Activated B cell treated with CpG ODN at 0.5 μM for 24 hours (primary cell): ENCODE results near the gene PPARG. TPM values are rescaled to one million over a fixed set of nuclear protein-coding genes. Genes with fewer than 3 reads are reported as not detected.

Experiments
- ATAC-seq: fragments of 200-7000 bp; cut with Tn5 transposase; one replicate; pipeline ENCODE4 v1.10.0; 2021; ENCODE audit warnings: low read depth, mild to moderate bottlenecking, moderate library complexity
- CTCF ChIA-PET: fragments of 350-600 bp; sonication (Branson Sonifier 250); formaldehyde crosslinking; loops from one replicate; lab custom pipeline; 2021; ENCODE audit warnings: antibody characterized with exemption; lab: Charles Lee
- POLR2A ChIA-PET: fragments of 350-600 bp; sonication (Branson Sonifier 250); formaldehyde crosslinking; loops from one replicate; lab custom pipeline; 2021; ENCODE audit warnings: antibody characterized with exemption; lab: Charles Lee
- DNase-seq: peaks from one replicate; pipeline ENCODE4 v3.0.0; 2022
- H3K27ac Mint-ChIP-seq: one replicate; pipeline ENCODE4 v1.8.0; 2020; ENCODE audit warnings: mixed read lengths
- H3K27me3 Mint-ChIP-seq: one replicate; pipeline ENCODE4 v1.8.0; 2021; ENCODE audit warnings: mixed read lengths
- H3K36me3 Mint-ChIP-seq: one replicate; pipeline ENCODE4 v1.8.0; 2021; ENCODE audit warnings: low read depth, mixed read lengths
- H3K4me1 Mint-ChIP-seq: one replicate; pipeline ENCODE4 v1.8.0; 2021; ENCODE audit warnings: mixed read lengths
- H3K4me3 Mint-ChIP-seq: one replicate; pipeline ENCODE4 v1.8.0; 2020; ENCODE audit warnings: mild to moderate bottlenecking, mixed read lengths
- H3K9me3 Mint-ChIP-seq: one replicate; pipeline ENCODE4 v1.8.0; 2020; ENCODE audit warnings: mixed read lengths
- CTCF ChIP-seq: fragments of 200-600 bp; IDR thresholded peaks from one replicate; pipeline ENCODE4 v1.8.0; 2022; ENCODE audit warnings: antibody characterized with exemption, mild to moderate bottlenecking
- intact Hi-C: fragments of 100-400 bp; cut with micrococcal nuclease; formaldehyde crosslinking; loops from one replicate; pipeline ENCODE4 v1.15.1; 2024
- total RNA-seq: library from RNA; stranded (reverse); gene quantifications from 2 replicates; pipeline ENCODE4 v1.2.3, GENCODE V29; 2022

PPARG gene
- total RNA-seq, 1 donor from 2014 or later: not detected

DNA sequence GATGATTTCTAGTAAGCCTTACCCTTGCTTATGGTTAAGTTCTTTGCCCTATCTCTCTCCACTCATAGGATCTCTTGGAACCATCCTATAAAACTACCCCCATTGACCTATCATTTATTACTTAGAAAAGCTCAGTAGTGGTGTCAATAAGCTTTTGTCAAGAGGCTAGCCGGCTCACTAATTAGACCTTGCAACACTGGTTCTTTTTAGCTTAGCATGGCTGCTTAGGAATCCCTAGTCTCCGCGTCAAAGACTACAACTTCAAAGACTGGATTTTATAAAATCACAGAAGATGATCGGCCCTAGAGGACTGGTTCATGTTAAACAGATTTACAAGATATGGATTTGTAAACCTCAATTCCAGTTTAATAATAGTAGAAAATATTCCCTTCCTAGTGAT is 7.6 kb downstream of the PPARG start:
- Mint-ChIP-seq H3K27me3 (peaks cover 2% of the 10 kb centered on the region), H3K4me1 (no peaks in the 10 kb centered on the region), H3K4me3 (no peak overlapping the region), H3K27ac (no peak overlapping the region), H3K9me3 (no peaks in the 10 kb centered on the region), H3K36me3 (no peaks in the 10 kb centered on the region)
- no peak for TF ChIP-seq CTCF
- no peak for ATAC-seq
- ChIA-PET POLR2A (no interaction called here), CTCF (no interaction called here)
- intact Hi-C loops: no loop called here
- no peak for DNase-seq

- H3K27ac Mint-ChIP-seq: no peak overlapping the region
- intact Hi-C loops: no loop called here
- no peaks in the 10 kb centered on the region for H3K4me1 Mint-ChIP-seq
- no peak for DNase-seq
- no peaks in the 10 kb centered on the region for H3K9me3 Mint-ChIP-seq
- H3K36me3 Mint-ChIP-seq: no peaks in the 10 kb centered on the region
- POLR2A ChIA-PET: no interaction called here
- no peaks in the 10 kb centered on the region for H3K27me3 Mint-ChIP-seq
- no peak for ATAC-seq
- CTCF ChIA-PET: no interaction called here
- no peak for TF ChIP-seq CTCF
- no peak overlapping the region for H3K4me3 Mint-ChIP-seq
These were observed 10.2 kb downstream of the PPARG start for GRCh38 chr3:12299026-12299425.

DNA sequence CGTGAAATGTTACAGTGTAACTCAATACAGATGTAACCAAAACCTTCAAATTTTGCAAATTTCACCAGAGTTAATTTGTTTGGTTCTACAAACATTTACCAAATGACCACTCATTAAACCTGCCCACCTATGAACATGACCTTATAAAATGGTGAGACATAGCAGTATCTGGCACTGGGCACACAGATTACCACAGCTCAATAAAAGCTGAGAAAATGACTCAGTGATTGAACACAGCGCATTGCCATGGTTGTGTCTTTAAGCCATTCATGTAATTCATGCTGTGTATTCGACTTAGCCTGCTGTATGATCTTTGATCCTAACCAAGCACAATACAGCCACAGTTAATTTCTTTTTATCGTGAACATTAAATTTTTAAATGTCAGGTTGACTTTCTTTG is 11.3 kb downstream of the PPARG start:
- peaks cover 4% of the 10 kb centered on the region for H3K27me3 Mint-ChIP-seq

GRCh38 chr3:12301031-12301430 is 12.2 kb downstream of the PPARG start:
- no peaks in the 10 kb centered on the region for H3K9me3 Mint-ChIP-seq
- H3K4me1 Mint-ChIP-seq: no peaks in the 10 kb centered on the region
- H3K36me3 Mint-ChIP-seq: no peaks in the 10 kb centered on the region
- ATAC-seq (no peak), DNase-seq (no peak)
- POLR2A ChIA-PET: no interaction called here
- TF ChIP-seq CTCF: no peak
- H3K27me3 Mint-ChIP-seq: peaks cover 4% of the 10 kb centered on the region
- CTCF ChIA-PET: no interaction called here
- H3K27ac Mint-ChIP-seq: no peak overlapping the region
- intact Hi-C loops: no loop called here
- H3K4me3 Mint-ChIP-seq: no peak overlapping the region

More for the DNA sequence above, 11.3 kb downstream of the PPARG start:
- ATAC-seq (no peak), DNase-seq (no peak)
- intact Hi-C loops: no loop called here
- no peak overlapping the region for H3K27ac Mint-ChIP-seq
- H3K4me3 Mint-ChIP-seq: no peak overlapping the region
- no peaks in the 10 kb centered on the region for H3K4me1 Mint-ChIP-seq
- no peaks in the 10 kb centered on the region for H3K36me3 Mint-ChIP-seq
- TF ChIP-seq CTCF: no peak
- H3K9me3 Mint-ChIP-seq: no peaks in the 10 kb centered on the region
- POLR2A ChIA-PET: no interaction called here
- CTCF ChIA-PET: no interaction called here

- no peaks in the 10 kb centered on the region for H3K4me1 Mint-ChIP-seq
- TF ChIP-seq CTCF: no peak
- H3K27me3 Mint-ChIP-seq: peaks cover 7% of the 10 kb centered on the region
- no peak overlapping the region for H3K4me3 Mint-ChIP-seq
- ATAC-seq: no peak
- no peak for DNase-seq
- no peaks in the 10 kb centered on the region for H3K9me3 Mint-ChIP-seq
- intact Hi-C loops: no loop called here
- POLR2A ChIA-PET: no interaction called here
- no peak overlapping the region for H3K27ac Mint-ChIP-seq
- CTCF ChIA-PET: no interaction called here
- H3K36me3 Mint-ChIP-seq: no peaks in the 10 kb centered on the region
These were observed 12.6 kb downstream of the PPARG start for GRCh38 chr3:12301513-12301912.
